Calu3 (cell line): ENCODE data around the gene AGPAT3. TPM values are rescaled to one million over a fixed set of nuclear protein-coding genes. Genes with fewer than 3 reads are reported as not detected.
"Not testable (repeated sequence)": the region's sequence is repeated elsewhere in the genome, so short reads cannot be mapped to it uniquely, and the experiment has no call there.

ENCODE experiments used
- BruUV-seq: library from RNA; stranded (reverse); fragments of 400-500 nt; replicated peaks from 2 replicates; lab custom pipeline; 2021; lab: Mats Ljungman, UMichigan
- CTCF ChIA-PET: fragments of 300-600 bp; sonication (Branson Sonifier 250); formaldehyde crosslinking; loops from one replicate; lab custom pipeline; 2022; ENCODE audit warnings: antibody characterized with exemption; lab: Charles Lee
- DNase-seq: peaks from one replicate; pipeline ENCODE4 v3.0.0; 2022
- H3K27ac Mint-ChIP-seq: one replicate; pipeline ENCODE4 v1.8.0; 2022; ENCODE audit warnings: mixed read lengths; ENCODE audit not compliant: unreplicated experiment
- H3K27me3 Mint-ChIP-seq: one replicate; pipeline ENCODE4 v1.8.0; 2022; ENCODE audit warnings: mixed read lengths; ENCODE audit not compliant: unreplicated experiment
- H3K36me3 Mint-ChIP-seq: one replicate; pipeline ENCODE4 v1.8.0; 2022; ENCODE audit warnings: mild to moderate bottlenecking, moderate library complexity, mixed read lengths; ENCODE audit not compliant: insufficient read depth, unreplicated experiment
- H3K4me1 Mint-ChIP-seq: one replicate; pipeline ENCODE4 v1.8.0; 2022; ENCODE audit warnings: mild to moderate bottlenecking, low read depth, mixed read lengths; ENCODE audit not compliant: unreplicated experiment
- H3K4me3 Mint-ChIP-seq: one replicate; pipeline ENCODE4 v1.8.0; 2022; ENCODE audit warnings: mild to moderate bottlenecking, low read depth, moderate library complexity, mixed read lengths; ENCODE audit not compliant: unreplicated experiment
- H3K9me3 Mint-ChIP-seq: one replicate; pipeline ENCODE4 v1.8.0; 2022; ENCODE audit warnings: low read depth, mixed read lengths; ENCODE audit not compliant: unreplicated experiment
- intact Hi-C: fragments of 100-400 bp; cut with micrococcal nuclease; formaldehyde crosslinking; loops from one replicate; pipeline ENCODE4 v1.10.0; 2022; ENCODE audit not compliant: unreplicated experiment
- total RNA-seq: library from RNA; stranded (reverse); gene quantifications from 2 replicates; pipeline ENCODE4 v1.2.3, GENCODE V29; 2022
- TF ChIP-seq, protein P1 (sequence below): fragments of 200-600 bp; IDR thresholded peaks from one replicate; pipeline ENCODE4 v1.8.0; 2022; ENCODE audit warnings: antibody characterized with exemption; ENCODE audit not compliant: unreplicated experiment

The AGPAT3 gene
- total RNA-seq, 1 experiment from 2014 or later = 61.2 TPM

DNA sequence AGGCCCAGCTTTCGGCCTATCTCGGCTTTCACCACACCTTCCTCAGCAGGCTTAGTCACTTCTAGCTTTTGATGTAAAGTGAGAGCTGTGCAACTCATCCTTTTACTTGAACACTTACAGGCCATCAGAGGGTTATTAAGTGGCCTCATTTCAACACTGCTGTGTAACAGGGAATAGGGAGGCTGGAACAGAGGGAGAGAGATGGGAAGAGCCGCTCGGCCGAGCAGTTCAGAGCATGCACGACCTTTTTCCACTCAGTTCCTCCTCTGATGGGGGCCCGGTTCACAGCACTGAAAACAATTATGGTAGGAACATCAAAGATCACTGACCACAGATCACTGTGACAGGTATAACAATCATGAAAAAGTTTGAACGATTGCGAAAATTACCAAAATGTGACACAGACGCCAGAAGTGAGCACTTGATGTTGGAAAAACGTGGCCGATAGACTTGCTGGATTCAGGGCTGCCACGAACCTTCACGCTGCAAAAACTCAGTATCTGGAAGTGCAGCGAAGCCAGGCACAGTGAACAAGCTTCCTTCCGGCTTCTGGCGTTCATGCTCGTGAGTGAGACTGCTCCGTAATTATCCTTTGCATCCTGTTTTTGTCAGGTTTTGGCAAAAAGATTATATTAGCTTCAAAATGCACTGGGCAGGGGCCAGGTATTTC lies 28.6 kb downstream of the AGPAT3 start:
- TF ChIP-seq, protein P1, sequence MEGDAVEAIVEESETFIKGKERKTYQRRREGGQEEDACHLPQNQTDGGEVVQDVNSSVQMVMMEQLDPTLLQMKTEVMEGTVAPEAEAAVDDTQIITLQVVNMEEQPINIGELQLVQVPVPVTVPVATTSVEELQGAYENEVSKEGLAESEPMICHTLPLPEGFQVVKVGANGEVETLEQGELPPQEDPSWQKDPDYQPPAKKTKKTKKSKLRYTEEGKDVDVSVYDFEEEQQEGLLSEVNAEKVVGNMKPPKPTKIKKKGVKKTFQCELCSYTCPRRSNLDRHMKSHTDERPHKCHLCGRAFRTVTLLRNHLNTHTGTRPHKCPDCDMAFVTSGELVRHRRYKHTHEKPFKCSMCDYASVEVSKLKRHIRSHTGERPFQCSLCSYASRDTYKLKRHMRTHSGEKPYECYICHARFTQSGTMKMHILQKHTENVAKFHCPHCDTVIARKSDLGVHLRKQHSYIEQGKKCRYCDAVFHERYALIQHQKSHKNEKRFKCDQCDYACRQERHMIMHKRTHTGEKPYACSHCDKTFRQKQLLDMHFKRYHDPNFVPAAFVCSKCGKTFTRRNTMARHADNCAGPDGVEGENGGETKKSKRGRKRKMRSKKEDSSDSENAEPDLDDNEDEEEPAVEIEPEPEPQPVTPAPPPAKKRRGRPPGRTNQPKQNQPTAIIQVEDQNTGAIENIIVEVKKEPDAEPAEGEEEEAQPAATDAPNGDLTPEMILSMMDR = no peak
- peaks cover 5% of the 10 kb centered on the region for H3K4me1 Mint-ChIP-seq
- intact Hi-C loops = no loop called here
- CTCF ChIA-PET = interaction anchor here (0.6 to 1.4 kb wide), 2 partner anchors 23 to 25 kb away, joined by 3 read pairs; no protein-coding TSS in a partner anchor
- H3K9me3 Mint-ChIP-seq = no peaks in the 10 kb centered on the region
- BruUV-seq = no TSS peak
- peaks cover 4% of the 10 kb centered on the region for H3K36me3 Mint-ChIP-seq
- no peak overlapping the region for H3K27ac Mint-ChIP-seq
- H3K4me3 Mint-ChIP-seq = no peak overlapping the region
- no peaks in the 10 kb centered on the region for H3K27me3 Mint-ChIP-seq
- no peak for DNase-seq

DNA sequence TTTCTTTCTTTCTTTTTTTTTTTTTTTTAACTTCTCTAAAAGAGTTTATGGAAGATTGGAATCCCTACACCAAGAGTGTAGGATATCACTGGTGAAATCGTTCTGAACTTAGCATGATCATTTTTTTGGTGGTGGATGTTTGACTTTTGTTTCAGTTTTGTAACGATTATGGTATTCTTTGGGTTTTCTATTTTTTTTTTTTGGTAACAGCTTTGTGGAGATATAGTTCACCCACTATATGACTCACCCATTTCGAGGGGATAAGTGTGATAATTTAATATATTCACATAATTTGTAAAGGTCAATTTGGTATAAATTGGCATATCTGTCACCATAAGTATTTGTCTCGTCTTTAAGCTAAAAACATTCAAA lies 29.2 kb downstream of the AGPAT3 start:
- Mint-ChIP-seq H3K4me1 (peaks cover 5% of the 10 kb centered on the region), H3K27me3 (no peaks in the 10 kb centered on the region), H3K27ac (no peak overlapping the region), H3K36me3 (peaks cover 4% of the 10 kb centered on the region), H3K9me3 (no peaks in the 10 kb centered on the region), H3K4me3 (no peak overlapping the region)
- CTCF ChIA-PET = no interaction called here
- intact Hi-C loops = no loop called here
- DNase-seq = no peak
- TF ChIP-seq, protein P1 = no peak
- no TSS peak for BruUV-seq

DNA sequence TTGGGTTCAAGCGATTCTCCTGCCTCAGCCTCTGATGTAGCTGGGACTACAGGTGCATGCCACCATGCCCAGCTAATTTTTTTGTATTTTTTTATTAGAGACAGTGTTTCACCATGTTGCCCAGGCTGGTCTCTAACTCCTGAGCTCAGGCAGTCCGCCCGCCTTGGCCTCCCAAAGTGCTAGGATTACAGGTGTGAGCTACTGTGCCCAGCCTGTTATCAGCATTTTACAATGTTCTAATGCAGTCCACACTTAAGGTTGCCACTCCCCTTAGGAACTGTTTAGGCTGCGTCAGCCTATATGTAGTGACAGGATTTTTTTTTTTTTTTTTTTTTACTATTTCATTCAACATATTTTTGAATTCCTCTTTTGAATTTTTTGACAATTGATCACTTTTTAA lies 30.2 kb downstream of the AGPAT3 start:
- DNase-seq = no peak
- intact Hi-C loops = no loop called here
- TF ChIP-seq, protein P1 = no peak
- BruUV-seq = no TSS peak
- peaks cover 5% of the 10 kb centered on the region for H3K4me1 Mint-ChIP-seq
- H3K9me3 Mint-ChIP-seq = no peaks in the 10 kb centered on the region
- peaks cover 4% of the 10 kb centered on the region for H3K36me3 Mint-ChIP-seq
- no peaks in the 10 kb centered on the region for H3K27me3 Mint-ChIP-seq
- H3K27ac Mint-ChIP-seq = no peak overlapping the region
- H3K4me3 Mint-ChIP-seq = no peak overlapping the region
- CTCF ChIA-PET = no interaction called here

DNA sequence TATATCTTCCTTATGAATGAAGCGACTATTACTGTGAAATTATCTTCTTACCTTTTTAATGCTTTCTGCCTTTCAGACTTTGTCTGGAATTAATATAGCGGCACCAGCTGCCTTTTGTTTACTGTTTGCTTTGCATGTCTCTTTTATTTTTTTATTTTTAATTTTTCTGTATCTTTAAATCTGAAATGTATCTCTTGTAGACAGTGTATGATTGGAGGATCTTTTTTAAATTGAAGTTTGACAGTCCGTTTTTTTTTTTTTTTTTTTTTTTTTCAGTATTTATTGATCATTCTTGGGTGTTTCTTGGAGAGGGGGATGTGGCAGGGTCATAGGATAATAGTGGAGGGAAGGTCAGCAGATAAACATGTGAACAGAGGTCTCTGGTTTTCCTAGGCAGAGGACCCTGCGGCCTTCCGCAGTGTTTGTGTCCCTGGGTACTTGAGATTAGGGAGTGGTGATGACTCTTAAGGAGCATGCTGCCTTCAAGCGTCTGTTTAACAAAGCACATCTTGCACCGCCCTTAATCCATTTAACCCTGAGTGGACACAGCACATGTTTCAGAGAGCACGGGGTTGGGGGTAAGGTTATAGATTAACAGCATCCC lies 31.8 kb downstream of the AGPAT3 start:
- H3K36me3 Mint-ChIP-seq, DNase-seq, H3K27ac Mint-ChIP-seq, H3K9me3 Mint-ChIP-seq, H3K4me3 Mint-ChIP-seq, intact Hi-C loops, H3K27me3 Mint-ChIP-seq, H3K4me1 Mint-ChIP-seq, BruUV-seq, CTCF ChIA-PET: not testable (repeated sequence)
